ENCODE data around the gene ARFGAP2.

DNA sequence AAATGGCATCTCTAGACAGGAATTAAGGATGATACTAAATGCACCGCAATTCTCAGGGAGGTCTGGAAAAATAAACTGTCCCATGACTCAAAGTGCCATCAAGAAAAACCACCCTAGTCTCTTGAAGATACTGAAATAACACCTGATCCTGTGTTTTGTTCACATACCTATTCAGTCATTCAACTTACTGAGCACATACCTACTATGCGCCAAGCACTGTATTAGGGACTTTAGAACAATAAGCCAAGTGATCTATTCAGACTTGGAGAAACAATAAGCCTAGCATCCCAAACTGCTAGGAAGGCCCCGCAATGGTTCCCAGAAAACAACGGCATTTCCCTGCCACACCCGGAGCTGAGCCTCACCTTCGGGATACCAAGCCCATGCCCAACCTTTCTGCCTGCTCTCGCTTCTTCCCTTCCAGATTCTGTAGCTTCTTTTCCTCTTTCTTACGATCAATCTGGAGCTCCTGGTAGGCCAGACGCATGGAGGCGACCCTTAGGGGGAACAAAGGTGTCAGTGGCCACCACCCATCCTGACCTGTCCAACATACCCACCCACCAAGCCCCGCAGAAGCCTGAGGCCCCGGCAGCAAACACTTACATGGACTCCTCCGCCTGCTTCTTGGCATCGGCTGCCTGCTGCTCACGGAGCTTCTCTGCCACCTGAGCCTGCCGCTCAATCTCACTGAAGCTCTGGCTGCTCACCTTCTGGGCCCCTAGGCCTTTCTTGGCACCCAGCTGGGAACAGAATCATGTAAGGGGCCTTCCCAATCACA is 5.4 kb downstream of the ARFGAP2 start:
- TF ChIP-seq POLR2AphosphoS5 (IDR thresholded peaks at IDR 0.05; ENCODE audit: borderline replicate concordance, low read depth, low read length) (no peak), EZH2 (IDR thresholded peaks at IDR 0.05) (no peak), FOXP2 (optimal IDR thresholded peaks at IDR 0.05; ENCODE audit: control extremely low read depth, extremely low read length, insufficient read depth) (no peak)
